H1 (cell line): Measurements from ENCODE around the gene PRKAR2A. TPM values are rescaled to one million over a fixed set of nuclear protein-coding genes. Genes with fewer than 3 reads are reported as not detected.

Experiments used
- CTCF ChIA-PET: fragments of 300-600 bp; sonication (Branson Sonifier 250); formaldehyde crosslinking; loops from one replicate; lab custom pipeline; 2021; ENCODE audit not compliant: partially characterized antibody; lab: Charles Lee
- POLR2A ChIA-PET: fragments of 300-600 bp; sonication (Branson Sonifier 250); formaldehyde crosslinking; loops from one replicate; lab custom pipeline; 2021; ENCODE audit warnings: inconsistent platforms; ENCODE audit not compliant: partially characterized antibody; lab: Charles Lee
- DNase-seq, 2 experiments: peaks; one replicate each; pipeline versions ENCODE4 v3.0.0 to v3.0.0-alpha.2; 2010 to 2022; ENCODE audit warnings: low spot score in 2 of 2, low read depth in 1 of 2, mixed read lengths in 1 of 2
- FAIRE-seq: peaks from 2 replicates; lab custom pipeline; 2011; peaks lifted over from hg19 to GRCh38; lab: Jason Lieb, UNC
- H2AFZ ChIP-seq: 2 replicates; pipeline ENCODE4 v1.8.1; 2012; ENCODE audit warnings: low read length, inconsistent platforms
- H2AK5ac ChIP-seq: 2 replicates; pipeline ENCODE4 v1.6.1; 2013; ENCODE audit warnings: low read depth, low read length
- H2BK120ac ChIP-seq: replicated peaks from 2 replicates; pipeline ENCODE3; 2013; ENCODE audit warnings: low read depth, low read length, inconsistent platforms
- H2BK12ac ChIP-seq: 2 replicates; pipeline ENCODE4 v1.6.1; 2013; ENCODE audit warnings: low read depth, low read length
- H2BK15ac ChIP-seq: 2 replicates; pipeline ENCODE4 v1.6.1; 2013; ENCODE audit warnings: low read length
- H2BK20ac ChIP-seq: 2 replicates; pipeline ENCODE4 v1.6.1; 2013; ENCODE audit warnings: low read length
- H2BK5ac ChIP-seq: 2 replicates; pipeline ENCODE4 v1.6.1; 2013; ENCODE audit warnings: low read depth, low read length
- H3K14ac ChIP-seq: 2 replicates; pipeline ENCODE4 v1.6.1; 2013; ENCODE audit warnings: inconsistent platforms; ENCODE audit not compliant: insufficient read length
- H3K18ac ChIP-seq: 2 replicates; pipeline ENCODE4 v1.6.1; 2013; ENCODE audit warnings: low read length; ENCODE audit errors: extremely low read depth
- H3K23ac ChIP-seq: 2 replicates; pipeline ENCODE4 v1.6.1; 2013; ENCODE audit warnings: inconsistent platforms; ENCODE audit not compliant: insufficient read length
- H3K23me2 ChIP-seq: 2 replicates; pipeline ENCODE4 v1.6.1; 2013; ENCODE audit warnings: low read depth, low read length
- H3K27ac ChIP-seq: 2 replicates; pipeline ENCODE4 v1.6.1; 2011; ENCODE audit warnings: low read depth, low read length, inconsistent platforms
- H3K27me3 ChIP-seq, 4 experiments: replicated peaks in 1 of 4; 1 replicate in 1 of 4; 2 replicates in 3 of 4; pipeline versions ENCODE4 v1.6.1 to v1.8.1; 2011 to 2013; ENCODE audit warnings: low read length in 3 of 4, mild to moderate bottlenecking in 3 of 4, inconsistent platforms in 2 of 4, mixed read lengths in 2 of 4, moderate library complexity in 1 of 4; ENCODE audit not compliant: control insufficient read depth in 3 of 4, insufficient read depth in 3 of 4; ENCODE audit errors: extremely low read depth in 1 of 4
- H3K36me3 ChIP-seq, 4 experiments: 2 replicates each; pipeline versions ENCODE4 v1.6.1 to v1.8.1; 2011 to 2013; ENCODE audit warnings: mild to moderate bottlenecking in 4 of 4, low read length in 3 of 4, moderate library complexity in 2 of 4, control low read depth in 1 of 4, inconsistent platforms in 1 of 4; ENCODE audit not compliant: insufficient read depth in 4 of 4, control insufficient read depth in 2 of 4
- H3K4ac ChIP-seq: replicated peaks from 2 replicates; pipeline ENCODE3; 2013; ENCODE audit warnings: low read length, low read depth, mixed read lengths, inconsistent platforms; ENCODE audit not compliant: insufficient read length
- H3K4me1 ChIP-seq, 4 experiments: replicated peaks in 1 of 4; 1 replicate in 1 of 4; 2 replicates in 3 of 4; pipeline versions ENCODE4 v1.6.1 to v1.8.1; 2011 to 2013; ENCODE audit warnings: low read length in 3 of 4, inconsistent platforms in 2 of 4, mixed read lengths in 1 of 4; ENCODE audit not compliant: insufficient read depth in 4 of 4, control insufficient read depth in 3 of 4
- H3K4me2 ChIP-seq, 2 experiments: 2 replicates each; pipeline versions ENCODE4 v1.6.1 to v1.8.1; 2011 to 2013; ENCODE audit warnings: low read depth in 2 of 2, low read length in 2 of 2, control low read depth in 1 of 2, inconsistent platforms in 1 of 2, mild to moderate bottlenecking in 1 of 2; ENCODE audit not compliant: insufficient read depth in 1 of 2
- H3K4me3 ChIP-seq, 4 experiments: fragments of 200-600, 300-600 bp in 1 of 4; sonication (generic), shearing (Covaris generic), sonication (Bioruptor Twin) in 1 of 4; 2 replicates each; pipeline versions ENCODE4 v1.5.1 to v1.8.1; 2011 to 2016; ENCODE audit warnings: low read length in 4 of 4, low read depth in 3 of 4, control low read depth in 2 of 4, inconsistent platforms in 2 of 4, mild to moderate bottlenecking in 2 of 4, mixed read lengths in 1 of 4, moderate library complexity in 1 of 4; ENCODE audit not compliant: insufficient read depth in 2 of 4; ENCODE audit errors: extremely low read depth in 1 of 4
- H3K56ac ChIP-seq: replicated peaks from 2 replicates; pipeline ENCODE3; 2013; ENCODE audit warnings: low read depth, mild to moderate bottlenecking, mixed read lengths, low read length, inconsistent platforms; ENCODE audit not compliant: insufficient read length
- H3K79me1 ChIP-seq: 2 replicates; pipeline ENCODE4 v1.6.1; 2013; ENCODE audit warnings: low read depth, low read length, control low read depth
- H3K79me2 ChIP-seq, 2 experiments: 2 replicates each; pipeline versions ENCODE4 v1.6.1 to v1.8.1; 2012 to 2013; ENCODE audit warnings: low read length in 2 of 2, mild to moderate bottlenecking in 2 of 2, inconsistent platforms in 1 of 2; ENCODE audit not compliant: insufficient read depth in 2 of 2, control insufficient read depth in 1 of 2
- H3K9ac ChIP-seq, 4 experiments: replicated peaks in 1 of 4; 1 replicate in 1 of 4; 2 replicates in 3 of 4; pipeline versions ENCODE4 v1.6.1 to v1.8.1; 2011 to 2013; ENCODE audit warnings: low read depth in 3 of 4, low read length in 3 of 4, control low read depth in 2 of 4, mild to moderate bottlenecking in 2 of 4, moderate library complexity in 2 of 4, inconsistent platforms in 1 of 4; ENCODE audit errors: extremely low read depth in 1 of 4
- H3K9me3 ChIP-seq, 2 experiments: 2 replicates each; pipeline versions ENCODE4 v1.6.1 to v1.8.1; 2012 to 2013; ENCODE audit warnings: mild to moderate bottlenecking in 2 of 2, moderate library complexity in 2 of 2, control low read depth in 1 of 2, inconsistent platforms in 1 of 2, low read depth in 1 of 2, low read length in 1 of 2, mixed read lengths in 1 of 2; ENCODE audit not compliant: insufficient read depth in 2 of 2
- H4K20me1 ChIP-seq, 2 experiments: replicated peaks in 1 of 2; 2 replicates each; pipeline versions ENCODE3 to v1.8.1; 2011 to 2013; ENCODE audit warnings: inconsistent platforms in 2 of 2, low read length in 2 of 2, mild to moderate bottlenecking in 1 of 2; ENCODE audit not compliant: insufficient read depth in 2 of 2, control insufficient read depth in 1 of 2
- H4K5ac ChIP-seq: 2 replicates; pipeline ENCODE4 v1.6.1; 2013; ENCODE audit warnings: low read length, low read depth, mixed read lengths, inconsistent platforms; ENCODE audit not compliant: insufficient read length
- H4K8ac ChIP-seq: 2 replicates; pipeline ENCODE4 v1.8.0; 2013; ENCODE audit warnings: mild to moderate bottlenecking, moderate library complexity, low read length, inconsistent platforms; ENCODE audit not compliant: insufficient read depth; ENCODE audit errors: extremely low read depth
- H4K91ac ChIP-seq: replicated peaks from 2 replicates; pipeline ENCODE3; 2013; ENCODE audit warnings: low read length, mixed read lengths, inconsistent platforms; ENCODE audit not compliant: insufficient read length
- ASH2L ChIP-seq: fragments of 200-600, 300-600 bp; sonication (generic); IDR thresholded peaks from one replicate; pipeline ENCODE4 v1.7.1; 2017; ENCODE audit warnings: low read length
- BACH1 ChIP-seq: IDR thresholded peaks from 2 replicates; pipeline ENCODE4 v1.6.1; 2012; ENCODE audit warnings: low read length, improper control_type of control experiment
- E2F6 ChIP-seq: IDR thresholded peaks from 2 replicates; pipeline ENCODE4 v1.6.1; 2012; ENCODE audit warnings: inconsistent platforms
- RBBP5 ChIP-seq: IDR thresholded peaks from 2 replicates; pipeline ENCODE4 v1.7.1; 2012; ENCODE audit warnings: low read depth, mild to moderate bottlenecking, inconsistent platforms, low read length, moderate library complexity, borderline replicate concordance
- RNF2 ChIP-seq: fragments of 200-900, 300-1000 bp; sonication (generic); IDR thresholded peaks from 2 replicates; pipeline ENCODE4 v1.7.1; 2016; ENCODE audit warnings: borderline replicate concordance, low read depth, mild to moderate bottlenecking, antibody characterized with exemption, low read length; ENCODE audit not compliant: poor library complexity, severe bottlenecking; ENCODE audit errors: missing control alignments
- WGBS, 2 experiments: shearing (Covaris generic) in 1 of 2; methylation state at CpG; one replicate each; pipeline versions ENCODE4 v1.1.6 to v1.1.7; 2013 to 2015; ENCODE audit warnings: low lambda C conversion rate in 2 of 2, mixed read lengths in 2 of 2, inconsistent platforms in 1 of 2, low coverage in 1 of 2, missing lambda C conversion rate in 1 of 2; ENCODE audit not compliant: insufficient replicate concordance in 2 of 2, insufficient coverage in 1 of 2, insufficient read length in 1 of 2; ENCODE audit errors: extremely low coverage in 1 of 2, missing lambda C conversion rate in 1 of 2; 5-methylcytosine and 5-hydroxymethylcytosine counted together
- polyA plus RNA-seq, 7 experiments: library from polyadenylated mRNA; depleted of rRNA in 3 of 7; stranded (reverse) in 5 of 7; unstranded in 2 of 7; fragments of >200 nt in 5 of 7; fragments of 200-250 nt in 2 of 7; gene quantifications; 1 replicate in 5 of 7; 2 replicates in 1 of 7; 4 replicates in 1 of 7; pipeline versions ENCODE4 v1.2.1 to v1.2.3, GENCODE V29; 2011 to 2013; ENCODE audit warnings: missing spikeins in 2 of 7, mixed read lengths in 2 of 7
- total RNA-seq: library from RNA; stranded (reverse); fragmentation: NEBNext Ultra II Directional; extraction: Animal tissue kit (Norgen Biotek cat#: 25700); gene quantifications from 2 replicates; pipeline ENCODE4 v1.2.1, GENCODE V29; 2021

The PRKAR2A gene
- total and polyA plus RNA-seq, 2 of the 8 experiments (the other 6 are each of a cell fraction or from before 2014, with no cell fraction given), result 6.3 to 42.4 TPM

GRCh38 chr3:48797626-48798025 lies 50.0 kb downstream of the PRKAR2A start:
- 91% methylated on average over 2 of the region's 2 CpGs; no CpG with 5 or more reads in 1 of the 2 experiments for WGBS, 2 experiments
- H3K23ac ChIP-seq, result no peak overlapping the region
- H3K79me2 ChIP-seq, result no peaks in the 10 kb centered on the region
- no peak overlapping the region for H2BK120ac ChIP-seq
- no peak overlapping the region for H2BK12ac ChIP-seq
- H4K5ac ChIP-seq, result no peak overlapping the region
- no peak for TF ChIP-seq RNF2
- no peak for TF ChIP-seq ASH2L
- no peak for TF ChIP-seq RBBP5
- no peak for TF ChIP-seq E2F6
- no peak for TF ChIP-seq BACH1
- H2BK20ac ChIP-seq, result no peak overlapping the region
- H3K14ac ChIP-seq, result no peak overlapping the region
- H4K91ac ChIP-seq, result no peak overlapping the region
- H4K20me1 ChIP-seq, result no peaks in the 10 kb centered on the region
- FAIRE-seq (no peak), DNase-seq (no peak)
- no peak overlapping the region for H3K27ac ChIP-seq
- no peak overlapping the region for H4K8ac ChIP-seq
- no peaks in the 10 kb centered on the region for H3K79me1 ChIP-seq
- no peak overlapping the region for H3K4me2 ChIP-seq
- no peaks in the 10 kb centered on the region for H3K27me3 ChIP-seq
- no peaks in the 10 kb centered on the region for H3K36me3 ChIP-seq
- no peaks in the 10 kb centered on the region for H3K4me1 ChIP-seq
- H2BK15ac ChIP-seq, result no peak overlapping the region
- no peak overlapping the region for H3K9ac ChIP-seq
- no peak overlapping the region for H3K4ac ChIP-seq
- H3K23me2 ChIP-seq, result no peaks in the 10 kb centered on the region
- no peak overlapping the region for H2BK5ac ChIP-seq
- CTCF ChIA-PET, result interaction anchor here (1.3 to 1.4 kb wide), 3 partner anchors 10 to 58 kb away, joined by 3 to 4 read pairs (median 4); no protein-coding TSS in a partner anchor
- H2AK5ac ChIP-seq, result no peak overlapping the region
- H3K9me3 ChIP-seq, result no peaks in the 10 kb centered on the region
- POLR2A ChIA-PET, result no interaction called here
- H3K18ac ChIP-seq, result no peak overlapping the region
- no peak overlapping the region for H3K56ac ChIP-seq
- H2AFZ ChIP-seq, result no peak overlapping the region
- no peak overlapping the region for H3K4me3 ChIP-seq
